Measurements from ENCODE around the gene RANBP6. TPM values are rescaled to one million over a fixed set of nuclear protein-coding genes. Genes with fewer than 3 reads are reported as not detected.

RANBP6 gene
- total RNA-seq = 32.5 and 38.2 TPM in 2 replicates

DNA sequence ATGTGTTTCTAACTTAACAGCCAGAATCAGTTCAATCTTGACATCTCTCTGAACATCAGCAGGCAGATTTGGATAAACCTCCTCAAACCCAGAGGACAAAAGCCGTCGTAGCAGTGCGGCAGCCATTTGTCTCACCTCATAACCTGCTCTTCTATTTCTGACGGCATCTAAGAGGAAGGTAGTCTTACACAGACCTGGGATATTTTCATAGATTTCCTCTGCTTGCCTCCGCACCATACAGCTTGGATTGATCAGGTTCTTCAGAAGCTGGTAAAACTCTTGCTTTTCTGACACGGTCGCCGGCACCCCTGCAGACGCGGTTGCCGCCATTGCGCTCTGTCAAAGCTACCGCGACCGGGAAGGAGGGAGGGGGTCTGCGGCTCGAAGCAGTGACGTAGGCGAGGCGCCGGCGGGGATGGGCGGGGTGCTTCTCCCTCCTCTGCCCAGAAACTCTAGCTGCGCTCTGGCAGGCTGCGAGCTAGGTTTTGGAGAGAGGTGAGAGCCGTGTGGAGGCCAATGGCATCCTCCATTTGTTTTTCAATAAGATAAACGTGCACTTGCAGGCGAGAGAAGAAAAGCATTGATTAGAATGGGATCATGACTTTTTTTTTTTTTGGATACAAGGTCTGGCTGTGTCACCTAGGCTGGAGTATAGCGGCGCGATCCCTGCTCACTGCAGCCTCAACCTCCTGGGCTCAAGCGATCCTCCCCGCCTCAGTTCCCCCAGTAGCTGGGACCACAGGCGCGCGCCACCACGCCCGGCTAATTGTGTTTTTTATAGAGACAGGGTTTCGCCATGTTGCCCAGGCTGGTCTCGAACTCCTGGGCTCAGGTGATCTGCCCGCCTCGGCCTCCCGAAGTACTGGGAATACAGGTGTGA is at the start of gene RANBP6:
Gene RANBP6, minus strand, starts transcription at position 347 of the 880 bp plus-strand sequence. Its CDS starts 17 bp downstream, at position 330.

Other genes starting within 250 kb of the RANBP6 start
- 12.4 and 19.5 TPM in 2 replicates for gene ERMP1, start 182.5 kb downstream of the RANBP6 start, total RNA-seq
- gene MLANA, start 124.7 kb downstream of the RANBP6 start, total RNA-seq = not detected in 2 replicates
- 1.7 and 4.5 TPM in 2 replicates for gene IL33, start 200.2 kb upstream of the RANBP6 start, total RNA-seq